GM18951 (cell line): ENCODE measurements around the gene CELA2A.
"Not testable (repeated sequence)": the region's sequence is repeated elsewhere in the genome, so short reads cannot be mapped to it uniquely, and the experiment has no call there.

Experiments
- POLR2A ChIP-seq: IDR thresholded peaks from 4 replicates; pipeline ENCODE4 v1.6.1; 2011; ENCODE audit warnings: mild to moderate bottlenecking; ENCODE audit not compliant: insufficient read length, insufficient read depth; ENCODE audit errors: extremely low read depth
- in situ Hi-C: fragments of 300-500 bp; cut with MboI; formaldehyde crosslinking; loops from one replicate; pipeline ENCODE4 v1.12.0; 2022; ENCODE audit warnings: low sequenced_read_pairs, mixed read lengths, inconsistent platforms; ENCODE audit not compliant: unreplicated experiment

Gene CELA2A

DNA sequence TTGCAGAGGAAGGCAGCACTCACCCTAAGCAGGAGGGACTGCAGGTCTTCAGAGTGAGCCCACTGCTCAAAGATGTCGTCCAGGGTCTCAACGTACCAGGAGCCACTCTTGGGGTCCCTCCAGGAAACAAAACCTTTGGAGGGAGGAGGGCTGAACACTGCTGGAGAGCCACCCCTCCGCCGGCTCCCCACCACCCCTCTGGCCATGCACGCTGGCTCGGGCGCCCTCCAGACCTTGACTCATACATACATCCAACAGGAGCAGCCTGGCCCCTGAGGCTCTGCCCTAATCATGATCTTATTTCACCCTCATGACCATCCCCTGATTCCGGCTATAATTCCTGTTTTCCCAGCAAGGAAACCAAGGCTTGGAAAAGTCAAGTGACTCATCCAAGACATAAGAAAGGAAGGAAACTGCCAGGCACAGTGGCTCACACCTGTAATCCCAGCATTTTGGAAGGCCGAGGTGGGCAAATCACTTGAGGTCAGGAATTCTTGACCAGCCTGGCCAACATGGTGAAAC, 37.4 kb downstream of the CELA2A start:
- no peak for TF ChIP-seq POLR2A
- in situ Hi-C loops, result no loop called here

DNA sequence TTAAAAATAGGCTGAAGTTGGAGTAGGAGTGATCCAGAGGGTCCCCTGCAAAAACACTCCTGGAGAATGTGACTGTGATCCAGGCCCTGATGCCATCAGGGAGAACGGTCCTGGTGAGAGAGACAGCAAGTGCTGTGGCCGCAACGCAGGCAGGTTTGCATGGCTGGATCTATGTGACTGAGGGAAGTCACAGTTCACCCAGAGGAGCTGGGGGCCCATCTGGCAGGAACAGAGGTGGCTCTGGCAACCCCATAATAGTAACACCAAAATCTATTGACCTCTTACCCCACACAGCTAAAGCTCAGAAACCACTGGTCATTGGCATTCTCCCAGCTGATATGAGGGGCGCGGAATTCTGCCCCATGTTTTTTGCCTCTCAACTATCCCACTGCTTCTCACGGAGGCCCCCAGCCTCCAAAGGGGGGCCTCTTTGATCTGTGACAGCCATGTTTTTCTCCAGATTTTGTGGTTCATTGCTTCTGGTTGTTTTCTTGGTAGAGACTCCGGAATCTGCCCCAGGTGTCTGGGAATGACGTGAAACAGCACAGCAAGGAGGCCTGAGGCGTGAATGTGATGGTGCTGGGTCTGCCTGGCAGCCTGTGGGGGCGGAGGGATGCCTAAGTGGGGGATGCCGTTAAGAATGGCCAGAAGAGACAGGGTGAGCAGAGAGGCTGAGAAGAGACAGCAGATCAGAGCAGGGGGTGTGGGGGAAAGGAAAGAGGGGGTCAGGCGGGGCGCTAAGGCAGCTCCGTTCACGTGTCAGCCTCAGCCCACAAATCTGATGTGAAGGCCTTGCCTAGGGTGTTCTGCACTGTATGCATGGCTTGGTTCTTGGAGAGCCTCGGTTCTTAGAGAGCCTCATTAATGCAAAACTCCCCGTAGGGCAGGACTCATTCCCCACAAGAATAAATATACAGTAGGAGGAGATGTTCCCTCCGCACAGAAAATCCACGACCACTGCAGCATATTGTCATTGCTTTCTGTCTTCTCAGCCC, 43.9 kb downstream of the CELA2A start:
- in situ Hi-C loops, result no loop called here
- TF ChIP-seq POLR2A, result no peak

- in situ Hi-C loops, result no loop called here
- no peak for TF ChIP-seq POLR2A
Measured at GRCh38 chr1:15501208-15502032, 44.9 kb downstream of the CELA2A start.

GRCh38 chr1:15504436-15504835, 47.9 kb downstream of the CELA2A start:
- in situ Hi-C loops, result no loop called here
- no peak for TF ChIP-seq POLR2A

DNA sequence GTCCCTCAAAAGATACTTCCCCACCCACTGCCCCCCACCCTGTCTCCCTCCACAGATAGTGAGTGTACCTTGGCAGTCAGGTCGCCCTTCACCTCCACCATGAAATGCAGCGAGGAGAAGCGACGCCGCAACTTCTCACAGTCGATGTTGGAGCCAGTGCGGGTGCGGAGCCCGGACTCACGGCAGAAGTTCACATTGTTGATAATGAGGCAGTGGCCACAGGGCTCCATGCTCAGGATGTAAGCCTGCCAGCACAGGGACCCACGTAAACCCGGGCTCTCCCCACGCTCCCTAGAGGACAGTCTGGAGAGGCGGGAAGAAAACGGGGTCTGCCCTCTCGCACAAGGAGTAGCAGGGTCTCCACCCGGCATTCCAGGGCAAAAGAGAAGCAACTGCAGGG, 50.3 kb downstream of the CELA2A start:
- no peak for TF ChIP-seq POLR2A
- in situ Hi-C loops, result no loop called here

GRCh38 chr1:15507278-15507677, 50.7 kb downstream of the CELA2A start:
- in situ Hi-C loops, result no loop called here
- TF ChIP-seq POLR2A, result no peak

GRCh38 chr1:15508700-15509487, 52.4 kb downstream of the CELA2A start:
- in situ Hi-C loops, result no loop called here

GRCh38 chr1:15509586-15509985, 53.1 kb downstream of the CELA2A start:
- in situ Hi-C loops, result no loop called here
- TF ChIP-seq POLR2A, result no peak

More at GRCh38 chr1:15508700-15509487, 52.4 kb downstream of the CELA2A start:
- TF ChIP-seq POLR2A, result no peak

- TF ChIP-seq POLR2A, result no peak
- in situ Hi-C loops, result no loop called here
Measured at GRCh38 chr1:15510611-15511405, 54.3 kb downstream of the CELA2A start.

GRCh38 chr1:15513192-15513591, 56.7 kb downstream of the CELA2A start:
- TF ChIP-seq POLR2A, result no peak
- in situ Hi-C loops, result no loop called here

GRCh38 chr1:15513919-15514318, 57.4 kb downstream of the CELA2A start:
- in situ Hi-C loops, result no loop called here
- no peak for TF ChIP-seq POLR2A

DNA sequence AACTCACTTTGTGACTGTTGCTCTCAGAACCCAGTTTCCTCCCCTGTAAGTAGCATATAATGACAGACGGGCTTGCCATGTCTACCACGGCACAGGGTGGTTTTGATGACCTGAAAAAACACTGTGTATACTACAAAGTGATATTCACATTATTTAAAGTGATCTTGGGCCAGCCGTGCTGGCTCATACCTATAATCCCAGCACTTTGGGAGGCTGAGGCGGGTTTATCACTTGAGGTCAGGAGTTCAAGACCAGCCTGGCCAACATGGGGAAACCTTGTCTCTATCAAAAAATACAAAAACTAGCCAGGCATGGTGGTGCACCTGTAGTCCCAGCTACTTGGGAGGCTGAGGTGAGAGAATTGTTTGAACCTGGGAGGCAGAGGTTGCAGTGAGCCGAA, 58.0 kb downstream of the CELA2A start:
- in situ Hi-C loops, result not testable (repeated sequence)
